Pancreas (tissue), 10 donors: ENCODE results near the gene DIPK1A. TPM values are rescaled to one million over a fixed set of nuclear protein-coding genes. Genes with fewer than 3 reads are reported as not detected.

ENCODE experiments used
- ATAC-seq, 4 donors: fragments of 200-7000 bp; cut with Tn5 transposase; one replicate each; pipeline versions ENCODE4 v1.8.0 to v1.9.1; 2020; ENCODE audit warnings: mild to moderate bottlenecking in 4 of 4, moderate library complexity in 4 of 4
- DNase-seq, 6 donors: peaks; one replicate each; pipeline ENCODE4 v3.0.0-alpha.2; 2020
- FAIRE-seq: peaks from 2 replicates; lab custom pipeline; 2012; peaks lifted over from hg19 to GRCh38; lab: Jason Lieb, UNC
- H3K27ac ChIP-seq, 4 donors: fragments of 200-600 bp; sonication (generic); 1 replicate in 3 of 4; 2 replicates in 1 of 4; pipeline versions ENCODE4 v1.5.0 to v1.8.0; 2020
- H3K27me3 ChIP-seq, 4 donors: fragments of 200-600 bp; one replicate each; pipeline ENCODE4 v1.8.0; 2021
- H3K36me3 ChIP-seq, 3 donors: fragments of 200-600 bp; sonication (generic) in 1 of 3; one replicate each; pipeline versions ENCODE4 v1.5.0 to v1.8.0; 2020 to 2021
- H3K4me1 ChIP-seq, 3 donors: fragments of 200-600 bp; one replicate each; pipeline ENCODE4 v1.8.0; 2021
- H3K4me3 ChIP-seq, 4 donors: fragments of 200-600 bp; sonication (generic) in 2 of 4; one replicate each; pipeline versions ENCODE4 v1.5.0 to v1.8.0; 2020 to 2021
- H3K9me3 ChIP-seq, 4 donors: fragments of 200-600 bp; one replicate each; pipeline ENCODE4 v1.8.0; 2021
- WGBS, 2 donors: extraction: QIAGEN DNeasy Blood & Tissue Kit; methylation state at CpG; one replicate each; pipeline ENCODE4 v1.1.7; 2013; 5-methylcytosine and 5-hydroxymethylcytosine counted together
- intact Hi-C, 3 donors: fragments of 100-400 bp; cut with DNase I; formaldehyde crosslinking; loops; one replicate each; pipeline versions ENCODE4 v1.11.1 to v1.14.2; 2022
- polyA plus RNA-seq, 2 donors: library from polyadenylated mRNA; stranded (reverse); fragments of 200-250 nt; gene quantifications; one replicate each; pipeline ENCODE4 v1.2.3, GENCODE V29; 2013
- total RNA-seq, 6 donors: library from RNA; stranded (reverse); fragmentation: NEBNext Ultra II Directional in 4 of 6; extraction: Animal tissue kit (Norgen Biotek cat#: 25700) in 4 of 6; gene quantifications; one replicate each; pipeline versions ENCODE4 v1.2.1 to v1.2.4, GENCODE V29; 2021 to 2023
- TF ChIP-seq, protein P1 (sequence below), 4 donors: fragments of 200-600 bp; sonication (generic) in 3 of 4; IDR thresholded peaks; one replicate each; pipeline versions ENCODE4 v1.5.0 to v1.8.0; 2021; ENCODE audit warnings: antibody characterized with exemption in 4 of 4
- donor health status: healthy with polysubstance abuse.
- donor health status: DM: no; HTN: no; CAD: no; lungs with moderate emphysema.
- donor health status: DM: no; HTN: no; CAD: no.
- donor health status: control.
- donor health status: control.
- donor health status: Bipolar disorder and iron deficiency.
- donor health status: DM: yes; HTN: yes; CAD: no.
- donor health status: DM: no; HTN: no; CAD: no.
- donor health status: DM: no; HTN: no; CAD: no.
- donor health status: DM: yes; HTN: yes; CAD: no.

The DIPK1A gene
- total and polyA plus RNA-seq, 8 donors, result 0.80 to 5.4 (median 2.0) TPM

DNA sequence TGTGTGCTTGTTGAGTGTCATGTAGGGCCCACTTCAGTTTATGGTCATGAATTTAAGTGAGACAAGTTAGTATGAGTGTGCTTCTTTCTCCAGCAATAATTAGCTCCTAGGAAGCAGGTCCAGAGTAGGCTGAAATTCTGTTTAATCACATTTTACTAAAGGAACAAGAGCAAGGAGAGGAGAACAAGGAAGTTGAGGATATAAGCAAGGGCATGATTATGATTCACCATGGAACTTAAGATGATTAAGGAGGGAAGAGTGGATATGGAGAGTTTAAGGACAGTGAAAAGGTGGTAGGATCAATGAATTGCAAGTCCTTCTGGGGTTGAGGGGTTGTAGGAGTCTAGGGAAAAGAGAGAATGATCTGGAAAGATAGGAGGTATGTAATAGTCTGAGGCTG, 3.1 kb upstream of the DIPK1A start:
- ATAC-seq (no peak), DNase-seq (no peak), FAIRE-seq (no peak)
- Histone ChIP-seq H3K4me1 (peaks cover 0 to 5% (median 0%) of the 10 kb centered on the region in 3 donors), H3K4me3 (no peak overlapping the region), H3K9me3 (no peaks in the 10 kb centered on the region), H3K27me3 (no peaks in the 10 kb centered on the region), H3K27ac (no peak overlapping the region), H3K36me3 (no peaks in the 10 kb centered on the region)
- intact Hi-C loops, result loop anchor here in 1 of 3 donors (10.0 kb wide), 1 partner anchor 100 kb away; no protein-coding TSS in a partner anchor
- TF ChIP-seq, protein P1, sequence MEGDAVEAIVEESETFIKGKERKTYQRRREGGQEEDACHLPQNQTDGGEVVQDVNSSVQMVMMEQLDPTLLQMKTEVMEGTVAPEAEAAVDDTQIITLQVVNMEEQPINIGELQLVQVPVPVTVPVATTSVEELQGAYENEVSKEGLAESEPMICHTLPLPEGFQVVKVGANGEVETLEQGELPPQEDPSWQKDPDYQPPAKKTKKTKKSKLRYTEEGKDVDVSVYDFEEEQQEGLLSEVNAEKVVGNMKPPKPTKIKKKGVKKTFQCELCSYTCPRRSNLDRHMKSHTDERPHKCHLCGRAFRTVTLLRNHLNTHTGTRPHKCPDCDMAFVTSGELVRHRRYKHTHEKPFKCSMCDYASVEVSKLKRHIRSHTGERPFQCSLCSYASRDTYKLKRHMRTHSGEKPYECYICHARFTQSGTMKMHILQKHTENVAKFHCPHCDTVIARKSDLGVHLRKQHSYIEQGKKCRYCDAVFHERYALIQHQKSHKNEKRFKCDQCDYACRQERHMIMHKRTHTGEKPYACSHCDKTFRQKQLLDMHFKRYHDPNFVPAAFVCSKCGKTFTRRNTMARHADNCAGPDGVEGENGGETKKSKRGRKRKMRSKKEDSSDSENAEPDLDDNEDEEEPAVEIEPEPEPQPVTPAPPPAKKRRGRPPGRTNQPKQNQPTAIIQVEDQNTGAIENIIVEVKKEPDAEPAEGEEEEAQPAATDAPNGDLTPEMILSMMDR (IDR thresholded peaks at IDR 0.05), result no peak

DNA sequence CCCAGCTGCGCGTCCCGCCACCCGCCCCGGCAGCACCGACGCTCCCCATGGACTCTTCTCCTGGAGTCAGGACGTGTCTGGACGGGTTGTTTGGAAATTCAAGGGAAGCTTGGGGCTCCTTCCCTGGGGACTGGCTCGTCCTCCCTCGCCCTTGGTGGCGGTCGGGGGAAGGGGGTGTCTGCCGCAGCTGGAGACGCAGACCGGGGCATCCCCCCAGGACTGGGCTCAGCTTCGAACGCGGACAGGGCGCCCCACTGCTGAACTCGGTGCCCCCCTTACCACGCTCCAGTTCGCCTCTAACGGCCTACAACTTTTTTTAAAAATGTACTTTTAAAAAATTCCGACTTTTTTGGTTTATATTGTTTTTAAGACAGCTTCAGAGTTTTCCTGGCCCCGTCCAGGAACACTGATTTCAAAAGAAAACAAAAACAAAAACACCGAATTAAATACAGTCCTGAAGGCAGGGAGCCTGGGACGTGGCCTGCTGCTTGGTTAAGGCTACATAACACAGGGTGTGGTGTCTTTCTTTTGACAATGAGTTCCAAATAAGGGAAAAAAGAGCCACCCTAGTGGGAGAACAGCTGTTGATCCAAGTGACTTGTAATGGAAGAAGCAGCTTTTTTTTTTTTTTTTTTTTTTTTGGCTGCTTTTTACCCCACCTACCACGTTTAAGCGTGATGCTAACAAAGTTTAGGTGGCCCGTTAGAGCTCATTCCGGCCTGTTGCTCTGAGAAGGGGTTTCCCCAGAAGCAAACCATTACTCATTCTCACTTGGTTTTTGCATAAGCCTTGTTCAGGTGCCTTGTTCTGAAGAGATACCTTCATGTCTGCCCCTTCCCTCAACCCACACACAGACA, 862 bp upstream of the DIPK1A start:
- intact Hi-C loops, result loop anchor here in 1 of 3 donors (10.0 kb wide), 1 partner anchor 97 kb away; no protein-coding TSS in a partner anchor

DNA sequence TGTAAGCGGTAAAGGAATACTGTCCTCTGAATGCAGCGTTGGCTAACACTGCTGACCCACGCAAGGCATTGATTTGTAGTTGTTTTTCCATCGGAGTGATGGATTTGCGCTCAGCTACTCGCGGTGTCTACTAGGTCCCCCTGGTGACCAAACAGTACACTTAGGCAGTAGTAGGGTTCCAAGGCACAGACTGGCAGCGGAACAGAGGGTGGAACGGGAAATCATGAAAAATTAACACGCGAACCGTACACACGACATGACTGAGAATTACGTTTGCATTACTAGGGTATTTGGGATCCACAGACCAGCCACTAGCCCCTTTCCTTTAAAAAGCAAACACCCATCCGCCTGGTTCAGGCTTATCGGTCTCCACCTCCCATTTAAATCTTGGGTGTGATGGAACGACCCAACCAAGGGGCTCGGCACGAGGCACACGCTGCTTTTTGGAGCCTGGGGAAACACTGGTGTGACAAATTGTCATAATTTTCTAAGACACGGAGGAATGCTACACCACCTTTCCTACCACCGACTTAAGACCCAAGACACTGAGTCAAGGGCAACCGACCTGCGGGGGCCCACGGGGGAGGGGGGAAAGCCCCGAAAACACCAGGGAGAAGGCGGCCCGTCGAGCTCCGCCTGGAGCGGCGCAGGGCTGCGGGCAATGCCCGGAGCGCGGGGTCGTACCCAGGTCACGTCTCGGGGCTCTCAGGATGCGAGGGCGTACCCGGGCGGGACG, 699 bp downstream of the DIPK1A start:
- peak overlapping the region; percentile 53 to 93 (median 86) for H3K4me3 ChIP-seq
- H3K27ac ChIP-seq, result peak overlapping the region; percentile 76 to 96 (median 87)
- peaks cover 0 to 5% (median 0%) of the 10 kb centered on the region in 3 donors for H3K4me1 ChIP-seq
- no peaks in the 10 kb centered on the region for H3K27me3 ChIP-seq
- FAIRE-seq, result no peak
- H3K36me3 ChIP-seq, result no peaks in the 10 kb centered on the region
- no peaks in the 10 kb centered on the region for H3K9me3 ChIP-seq
- TF ChIP-seq, protein P1 (IDR thresholded peaks at IDR 0.05), result peak in 3 of 4 donors; percentile 17 to 29 (median 23)
- DNase-seq, result peak in 4 of 6 donors; percentile 43 to 73 (median 62)
- 0% methylated on average over 43 to 44 of the region's 44 CpGs for WGBS, 2 donors
- intact Hi-C loops, result loop anchor here in 1 of 3 donors (10.0 kb wide), 1 partner anchor 96 kb away; no protein-coding TSS in a partner anchor
- peak; percentile 72 to 87 (median 82) for ATAC-seq

More for the DNA sequence above, 862 bp upstream of the DIPK1A start:
- no peak for FAIRE-seq
- H3K4me3 ChIP-seq, result peak overlapping the region; percentile 62 to 93 (median 86)
- peaks cover 0 to 5% (median 0%) of the 10 kb centered on the region in 3 donors for H3K4me1 ChIP-seq
- peak overlapping the region; percentile 76 to 96 (median 87) for H3K27ac ChIP-seq
- DNase-seq, result peak in 2 of 6 donors; percentile 41 to 69
- TF ChIP-seq, protein P1 (IDR thresholded peaks at IDR 0.05), result no peak
- H3K9me3 ChIP-seq, result no peaks in the 10 kb centered on the region
- 5% methylated on average over 32 of the region's 32 CpGs for WGBS, 2 donors
- H3K36me3 ChIP-seq, result no peaks in the 10 kb centered on the region
- H3K27me3 ChIP-seq, result no peaks in the 10 kb centered on the region
- ATAC-seq, result peak; percentile 5 to 38 (median 7)

DNA sequence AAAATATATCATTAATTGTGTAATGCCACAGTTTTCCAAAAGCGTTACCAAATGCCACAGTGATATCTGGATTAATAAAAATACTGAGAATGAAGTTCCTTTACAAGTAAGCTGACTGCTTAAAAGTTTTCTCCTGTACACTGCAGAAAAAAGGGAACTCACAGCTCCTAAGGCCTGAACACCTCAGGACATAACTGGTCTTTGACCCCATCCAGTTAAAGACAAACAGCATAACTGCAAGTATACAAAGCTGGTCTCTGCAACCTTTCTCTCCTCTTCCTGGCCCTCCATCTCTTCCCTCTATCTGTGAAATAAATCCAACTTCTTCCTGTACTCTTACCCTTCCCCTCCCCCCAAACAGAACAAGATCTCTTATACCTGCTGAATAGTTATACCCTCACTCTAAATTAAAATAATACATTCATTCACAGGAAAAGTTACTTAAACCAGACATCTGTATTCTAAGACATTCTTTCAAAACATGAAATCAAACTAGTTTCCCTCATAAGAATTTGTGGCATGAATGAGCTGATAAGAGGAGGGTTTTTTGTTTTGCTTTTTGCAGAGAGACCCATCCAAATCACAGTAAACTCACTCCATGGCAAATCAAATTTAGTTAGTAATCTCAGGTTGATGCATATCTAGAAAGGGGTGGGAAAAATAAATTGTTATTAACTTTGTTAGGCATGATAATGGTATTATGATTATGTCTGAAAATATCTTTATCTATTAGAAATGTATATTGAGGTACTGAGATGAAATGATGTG, 2.9 kb downstream of the DIPK1A start:
- intact Hi-C loops, result no loop called here
- no peak for DNase-seq

More for the DNA sequence above, 2.9 kb downstream of the DIPK1A start:
- Histone ChIP-seq H3K27me3 (no peaks in the 10 kb centered on the region), H3K4me1 (peaks cover 0 to 5% (median 0%) of the 10 kb centered on the region in 3 donors), H3K36me3 (no peaks in the 10 kb centered on the region), H3K4me3 (no peak overlapping the region), H3K27ac (no peak overlapping the region), H3K9me3 (no peaks in the 10 kb centered on the region)
- TF ChIP-seq, protein P1 (IDR thresholded peaks at IDR 0.05), result no peak
- FAIRE-seq, result no peak
- no peak for ATAC-seq
- 85 to 88% methylated on average over 1 of the region's 1 CpG for WGBS, 2 donors
